GM19397 (cell line): ENCODE measurements around the gene NDUFB7.
"Not testable (repeated sequence)": the region's sequence is repeated elsewhere in the genome, so short reads cannot be mapped to it uniquely, and the experiment has no call there.

Source experiments
- ATAC-seq: cut with Tn5 transposase; IDR thresholded peaks from one replicate; pipeline ENCODE4 v1.9.1; 2021; ENCODE audit warnings: mild to moderate bottlenecking, moderate library complexity; ENCODE audit not compliant: unreplicated experiment

NDUFB7 gene

GRCh38 chr19:14571695-14572490, at the start of gene NDUFB7:
Gene NDUFB7 (minus strand): TSS chr19:14572066. CDS start chr19:14572000, 66 bp downstream.
- peak; percentile 80 for ATAC-seq

- no peak for ATAC-seq
Observed at GRCh38 chr19:14619404-14619803, 47.5 kb upstream of the NDUFB7 start.

- no peak for ATAC-seq
Observed at GRCh38 chr19:14616407-14616806, 44.5 kb upstream of the NDUFB7 start.

GRCh38 chr19:14615623-14616022, 43.8 kb upstream of the NDUFB7 start:
- ATAC-seq: no peak

GRCh38 chr19:14614099-14614412, 42.2 kb upstream of the NDUFB7 start:
- no peak for ATAC-seq

- not testable (repeated sequence) for ATAC-seq
Observed at GRCh38 chr19:14613399-14614098, 41.7 kb upstream of the NDUFB7 start.

- ATAC-seq: no peak
Observed at GRCh38 chr19:14612657-14613056, 40.8 kb upstream of the NDUFB7 start.

- not testable (repeated sequence) for ATAC-seq
Observed at GRCh38 chr19:14612242-14612641, 40.4 kb upstream of the NDUFB7 start.

- ATAC-seq: no peak
Observed at GRCh38 chr19:14611051-14611450, 39.2 kb upstream of the NDUFB7 start.

GRCh38 chr19:14606627-14607026, 34.8 kb upstream of the NDUFB7 start:
- no peak for ATAC-seq

- ATAC-seq: peak; percentile 60
Observed at GRCh38 chr19:14603990-14604387, 32.1 kb upstream of the NDUFB7 start.

- ATAC-seq: no peak
Observed at GRCh38 chr19:14599548-14600147, 27.8 kb upstream of the NDUFB7 start.

- no peak for ATAC-seq
Observed at GRCh38 chr19:14595558-14595957, 23.7 kb upstream of the NDUFB7 start.

GRCh38 chr19:14589433-14589832, 17.6 kb upstream of the NDUFB7 start:
- ATAC-seq: not testable (repeated sequence)

GRCh38 chr19:14585187-14585586, 13.3 kb upstream of the NDUFB7 start:
- peak; percentile 50 for ATAC-seq

GRCh38 chr19:14584372-14584771, 12.5 kb upstream of the NDUFB7 start:
- not testable (repeated sequence) for ATAC-seq

GRCh38 chr19:14582894-14583340, 11.1 kb upstream of the NDUFB7 start, which contains the start of gene CLEC17A:
Gene CLEC17A (plus strand): TSS chr19:14583084. CDS start chr19:14583161, 77 bp downstream.
- peak; percentile 49 for ATAC-seq

GRCh38 chr19:14580623-14581237, 8.9 kb upstream of the NDUFB7 start:
- no peak for ATAC-seq

GRCh38 chr19:14577885-14578427, 6.1 kb upstream of the NDUFB7 start:
- no peak for ATAC-seq

GRCh38 chr19:14577264-14577663, 5.4 kb upstream of the NDUFB7 start:
- ATAC-seq: no peak

- no peak for ATAC-seq
Observed at GRCh38 chr19:14576363-14576762, 4.5 kb upstream of the NDUFB7 start.
